Fibroblast of upper back skin (primary cell): ENCODE results near the gene SPRY1.

ENCODE experiments used
- DNase-seq: peaks from one replicate; pipeline ENCODE4 v3.0.0-alpha.2; 2013

SPRY1 gene

GRCh38 chr4:123380728-123381716 lies 15.6 kb upstream of the SPRY1 start:
- no peak for DNase-seq

- DNase-seq: peak; percentile 32
Observed at GRCh38 chr4:123381996-123382395, 14.6 kb upstream of the SPRY1 start.

GRCh38 chr4:123383566-123383965 lies 13.0 kb upstream of the SPRY1 start:
- no peak for DNase-seq

- peak; percentile 17 for DNase-seq
Observed at GRCh38 chr4:123386609-123387008, 10.0 kb upstream of the SPRY1 start.

GRCh38 chr4:123390846-123391456 lies 5.6 kb upstream of the SPRY1 start:
- DNase-seq: no peak

GRCh38 chr4:123393721-123394120 lies 2.9 kb upstream of the SPRY1 start:
- DNase-seq: no peak

GRCh38 chr4:123397144-123398065 lies 810 bp downstream of the SPRY1 start:
- no peak for DNase-seq

- DNase-seq: peak; percentile 53
Observed at GRCh38 chr4:123398066-123398852, 1.7 kb downstream of the SPRY1 start.

- DNase-seq: peak; percentile 64
Observed at GRCh38 chr4:123398853-123399626, 2.4 kb downstream of the SPRY1 start.

GRCh38 chr4:123399627-123400358 lies 3.2 kb downstream of the SPRY1 start:
- no peak for DNase-seq

- no peak for DNase-seq
Observed at GRCh38 chr4:123401271-123402120, 4.9 kb downstream of the SPRY1 start.

GRCh38 chr4:123402121-123402465 lies 5.5 kb downstream of the SPRY1 start:
- no peak for DNase-seq

- DNase-seq: no peak
Observed at GRCh38 chr4:123403080-123403604, 6.5 kb downstream of the SPRY1 start.

- DNase-seq: no peak
Observed at GRCh38 chr4:123404533-123404932, 7.9 kb downstream of the SPRY1 start.

GRCh38 chr4:123405267-123405865 lies 8.8 kb downstream of the SPRY1 start:
- no peak for DNase-seq

GRCh38 chr4:123406872-123407271 lies 10.3 kb downstream of the SPRY1 start:
- no peak for DNase-seq

GRCh38 chr4:123408471-123409084 lies 12.0 kb downstream of the SPRY1 start:
- peak; percentile 33 for DNase-seq

GRCh38 chr4:123409334-123409733 lies 12.7 kb downstream of the SPRY1 start:
- no peak for DNase-seq

GRCh38 chr4:123411514-123411913 lies 14.9 kb downstream of the SPRY1 start:
- DNase-seq: no peak
